ENCODE measurements around the gene FBRS.
A peak's percentile ranks its signal among the peaks of the same experiment; 100 is the strongest.
"Not testable (repeated sequence)": the region's sequence is repeated elsewhere in the genome, so short reads cannot be mapped to it uniquely, and the experiment has no call there.

Gene FBRS

GRCh38 chr16:30657866-30658730, at the start of gene FBRS:
FBRS (plus strand) TSS chr16:30658431; CDS start chr16:30659519, 1,088 bp downstream.
- DNase-seq (ENCODE audit: low read depth): peak; percentile 100

DNA sequence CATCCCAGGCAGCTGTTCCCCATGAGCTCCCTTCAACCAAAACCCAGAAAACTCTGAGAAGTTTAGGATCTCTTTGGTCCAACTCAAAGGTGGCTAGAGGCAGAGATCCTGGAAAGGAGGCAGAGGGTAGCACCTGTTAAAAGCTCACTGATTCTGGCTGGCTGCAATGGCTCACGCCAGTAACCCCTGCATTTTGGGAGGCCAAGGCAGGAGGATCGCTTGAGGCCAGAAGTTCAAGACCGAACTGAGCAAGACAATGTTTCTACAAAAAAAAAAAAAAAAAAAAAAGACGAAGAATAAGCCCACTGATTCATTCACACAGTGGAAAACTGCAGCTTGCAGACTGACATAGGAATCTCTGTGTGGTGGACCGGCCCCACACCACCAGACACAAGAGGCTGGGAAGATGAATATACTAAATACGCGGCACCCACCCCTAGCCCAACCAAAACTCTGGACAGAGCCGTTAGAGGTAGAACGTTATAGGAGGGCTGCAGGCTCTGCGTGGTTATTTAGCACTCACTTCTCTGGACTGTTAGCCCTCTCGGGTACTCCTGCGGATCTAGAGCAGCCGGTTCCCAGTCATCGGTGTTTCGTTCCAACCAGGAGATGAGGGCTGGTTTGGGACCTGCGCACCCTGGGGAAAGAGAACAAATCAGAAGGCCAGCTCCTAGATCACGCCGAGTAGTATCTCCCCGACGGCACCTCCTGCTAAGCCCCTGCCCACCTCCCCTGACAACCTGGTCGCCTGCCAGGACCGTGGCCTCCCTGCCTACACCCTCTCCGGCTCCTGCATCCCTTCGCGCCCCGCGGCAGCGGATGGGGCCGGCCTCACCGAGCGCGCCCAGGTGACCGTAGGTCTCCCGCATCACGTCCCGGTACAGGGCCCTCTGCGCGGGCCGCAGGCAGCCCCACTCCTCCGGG, 49.0 kb upstream of the FBRS start:
- no peak for DNase-seq (ENCODE audit: low read depth)

DNA sequence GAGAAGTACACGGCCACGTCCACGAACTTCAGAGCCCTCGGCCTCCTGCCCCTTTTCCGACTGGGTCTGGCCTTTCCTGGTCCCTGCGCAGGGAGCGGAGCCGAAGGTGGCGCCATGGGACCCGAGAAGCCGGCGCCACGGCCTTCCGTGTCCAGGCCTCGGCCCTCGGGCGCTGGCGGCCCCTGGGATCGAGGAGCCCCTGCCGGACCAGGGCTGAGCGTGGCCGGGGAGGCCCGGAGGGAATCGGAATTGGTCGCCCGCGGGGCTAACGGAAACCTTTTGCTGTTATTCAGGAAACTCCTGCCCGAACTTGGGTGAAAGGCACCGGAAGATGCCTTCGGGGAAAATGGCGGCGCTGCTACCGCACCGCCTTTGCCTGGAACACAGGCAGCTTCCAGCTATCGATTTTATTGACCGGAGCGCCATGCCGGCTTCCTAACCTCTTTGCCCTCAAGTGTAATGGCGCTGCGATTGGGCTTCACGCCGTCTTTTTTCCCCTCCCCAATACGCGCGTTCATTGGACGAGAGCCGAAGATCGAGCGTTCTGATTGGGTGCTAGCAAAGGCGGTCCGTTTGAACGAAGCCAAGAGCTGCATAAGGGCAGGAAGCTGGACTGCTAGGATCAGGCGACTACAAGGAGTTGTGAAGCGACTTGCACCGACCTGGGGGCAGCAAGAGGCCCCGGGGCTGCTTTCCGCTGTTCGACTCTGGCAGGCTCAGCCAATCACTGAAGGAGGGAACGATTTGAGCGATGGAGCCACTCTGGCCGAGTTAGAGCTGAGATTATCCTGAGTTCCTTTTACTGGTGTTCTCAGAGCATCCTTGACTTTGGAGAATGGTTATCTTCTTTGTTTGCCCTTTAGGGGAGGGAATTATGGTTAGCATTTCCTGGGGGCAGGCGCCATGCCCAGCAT, 48.0 kb upstream of the FBRS start, which contains the start of gene ZNF689:
TSS of gene ZNF689 (minus strand) at position 464 of the 914 bp plus-strand sequence. CDS start at position 116, 348 bp downstream.
- DNase-seq (ENCODE audit: low read depth): peak; percentile 91

GRCh38 chr16:30615358-30616091, 42.7 kb upstream of the FBRS start:
- peak; percentile 32 for DNase-seq (ENCODE audit: low read depth)

DNA sequence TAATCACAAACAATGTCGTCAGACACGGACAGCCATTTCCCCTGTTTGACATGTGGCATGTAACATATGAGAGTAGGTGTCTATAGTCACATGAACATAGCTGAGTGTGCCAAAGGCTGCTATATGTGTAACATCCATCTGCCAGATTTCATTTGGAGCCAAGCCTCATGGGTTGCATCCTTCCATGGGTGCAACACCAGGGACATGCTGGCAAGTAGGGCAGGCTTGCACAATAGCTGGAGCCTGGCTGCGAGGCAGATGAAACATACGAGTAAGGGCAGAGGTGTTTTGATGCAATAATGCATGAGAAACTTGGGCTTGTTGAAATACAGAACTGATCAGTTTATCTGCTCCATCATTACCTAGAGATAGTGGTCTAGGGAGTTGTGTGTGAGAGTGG, 39.0 kb upstream of the FBRS start:
- no peak for DNase-seq (ENCODE audit: low read depth)

DNA sequence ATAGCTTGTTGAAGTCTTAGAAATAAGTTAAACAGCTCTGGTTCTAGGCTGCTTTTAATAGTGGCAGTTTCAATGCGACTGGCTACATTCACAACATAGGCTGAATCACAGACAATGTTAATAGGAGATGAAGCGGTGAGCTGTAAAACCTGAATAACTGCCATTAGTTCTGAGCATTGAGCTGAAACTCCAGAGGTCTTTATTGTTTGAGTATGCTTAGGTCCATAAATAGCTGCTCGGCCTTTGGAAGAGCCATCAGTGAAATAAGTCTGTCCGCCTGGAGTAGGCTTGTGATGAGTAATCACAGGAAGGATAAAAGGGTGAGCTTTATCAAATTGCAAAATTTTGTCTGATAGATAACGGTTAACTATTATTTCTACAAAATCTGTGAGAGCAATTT, 38.6 kb upstream of the FBRS start:
- DNase-seq (ENCODE audit: low read depth): no peak

GRCh38 chr16:30620169-30620568, 38.1 kb upstream of the FBRS start:
- no peak for DNase-seq (ENCODE audit: low read depth)

DNA sequence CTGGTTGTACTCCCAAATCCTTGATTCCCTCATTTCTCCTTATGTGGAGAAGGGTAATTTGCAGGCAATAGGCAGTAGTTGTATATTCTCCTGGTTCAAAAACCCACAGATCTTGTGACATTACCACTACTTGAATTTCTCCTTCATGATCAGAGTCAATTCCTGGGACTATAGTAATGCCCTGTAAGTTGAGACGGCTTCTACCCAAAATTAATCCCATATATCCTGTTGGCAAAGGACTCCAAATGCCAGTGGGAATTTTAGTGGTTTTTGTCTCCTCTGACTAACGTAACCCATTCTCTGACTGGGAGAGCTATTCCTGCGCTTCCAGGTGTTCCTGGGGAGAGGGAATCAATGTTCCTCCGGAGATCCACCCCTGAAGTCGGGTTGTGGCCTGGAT, 36.5 kb upstream of the FBRS start:
- no peak for DNase-seq (ENCODE audit: low read depth)

- no peak for DNase-seq (ENCODE audit: low read depth)
Measured at GRCh38 chr16:30622455-30623032, 35.7 kb upstream of the FBRS start.

- DNase-seq (ENCODE audit: low read depth): no peak
Measured at GRCh38 chr16:30623536-30624283, 34.5 kb upstream of the FBRS start.

GRCh38 chr16:30626236-30626635, 32.0 kb upstream of the FBRS start:
- no peak for DNase-seq (ENCODE audit: low read depth)

DNA sequence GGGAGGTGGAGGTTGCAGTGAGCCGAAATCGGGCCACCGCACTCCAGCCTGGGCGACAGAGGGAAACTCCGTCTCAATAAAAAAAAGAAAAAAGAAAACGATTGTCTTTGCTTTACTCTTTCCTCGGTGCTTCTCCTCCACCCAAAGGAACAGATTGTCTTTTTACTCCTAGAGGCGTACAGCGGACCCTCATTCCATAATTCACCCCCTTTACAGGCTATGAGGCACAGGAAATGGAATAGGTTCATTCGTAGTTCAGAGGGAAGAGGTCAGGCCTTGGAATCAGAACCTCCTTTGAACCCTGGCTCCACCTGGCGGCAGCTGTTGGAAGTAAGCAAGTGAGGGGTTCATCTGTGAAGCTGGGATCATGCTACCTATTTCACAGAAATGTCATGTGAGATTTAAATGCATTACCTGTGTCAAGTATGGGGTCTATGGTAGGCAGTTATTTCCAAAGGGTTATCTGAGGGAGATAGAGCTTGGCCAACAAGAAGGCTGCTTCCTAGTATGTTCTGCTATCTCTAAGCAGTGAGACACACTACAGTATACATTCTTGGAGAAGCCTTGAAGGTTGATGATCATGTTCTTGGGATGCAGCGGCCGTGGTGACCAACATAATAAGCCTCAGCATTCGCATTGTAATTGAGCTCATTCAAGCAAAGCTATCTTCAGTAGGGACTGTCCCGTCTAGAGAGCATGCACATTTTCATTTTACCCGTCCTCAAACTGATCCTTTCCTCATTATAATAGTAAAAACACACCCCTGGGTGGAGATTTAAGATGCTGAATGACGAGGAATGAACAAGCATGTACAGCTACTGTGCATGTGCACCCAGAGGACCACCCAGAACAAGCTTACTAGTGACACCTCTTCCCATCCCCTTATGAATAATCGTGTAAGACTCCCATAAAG, 29.3 kb upstream of the FBRS start:
- DNase-seq (ENCODE audit: low read depth): peak; percentile 84

GRCh38 chr16:30632454-30632853, 25.8 kb upstream of the FBRS start:
- DNase-seq (ENCODE audit: low read depth): not testable (repeated sequence)

GRCh38 chr16:30633526-30633925, 24.7 kb upstream of the FBRS start:
- no peak for DNase-seq (ENCODE audit: low read depth)

GRCh38 chr16:30636599-30636998, 21.6 kb upstream of the FBRS start:
- no peak for DNase-seq (ENCODE audit: low read depth)

- not testable (repeated sequence) for DNase-seq (ENCODE audit: low read depth)
Measured at GRCh38 chr16:30637139-30637538, 21.1 kb upstream of the FBRS start.

GRCh38 chr16:30637944-30638343, 20.3 kb upstream of the FBRS start:
- no peak for DNase-seq (ENCODE audit: low read depth)

- no peak for DNase-seq (ENCODE audit: low read depth)
Measured at GRCh38 chr16:30641378-30641982, 16.8 kb upstream of the FBRS start.

All from stimulated activated CD8-positive, alpha-beta memory T cell treated with anti-CD3 and anti-CD28 coated beads, Interleukin-12 subunit alpha, Interleukin-12 subunit beta, amount 100 ng/mL, for 1 hour (primary cell).